IPS DF 19.7 (cell line): Measurements from ENCODE around the gene IKZF3.
"Not testable (repeated sequence)": the region's sequence is repeated elsewhere in the genome, so short reads cannot be mapped to it uniquely, and the experiment has no call there.

Experiments
- DNase-seq: peaks from one replicate; pipeline ENCODE4 v3.0.0-alpha.2; 2013; ENCODE audit warnings: low read depth, low spot score

The IKZF3 gene

GRCh38 chr17:39781031-39781860, 82.9 kb downstream of the IKZF3 start:
- DNase-seq, result no peak

GRCh38 chr17:39777534-39778365, 86.4 kb downstream of the IKZF3 start:
- DNase-seq, result no peak

- no peak for DNase-seq
Measured at GRCh38 chr17:39776252-39776651, 87.9 kb downstream of the IKZF3 start.

GRCh38 chr17:39775031-39775430, 89.1 kb downstream of the IKZF3 start:
- no peak for DNase-seq

GRCh38 chr17:39774047-39774446, 90.1 kb downstream of the IKZF3 start:
- DNase-seq, result no peak

- no peak for DNase-seq
Measured at GRCh38 chr17:39772987-39773934, 90.9 kb downstream of the IKZF3 start.

- no peak for DNase-seq
Measured at GRCh38 chr17:39772415-39772814, 91.7 kb downstream of the IKZF3 start.

- no peak for DNase-seq
Measured at GRCh38 chr17:39769974-39770587, 94.0 kb downstream of the IKZF3 start.

GRCh38 chr17:39767147-39767546, 97.0 kb downstream of the IKZF3 start:
- DNase-seq, result no peak

GRCh38 chr17:39765766-39766165, 98.3 kb downstream of the IKZF3 start:
- no peak for DNase-seq

- no peak for DNase-seq
Measured at GRCh38 chr17:39765175-39765574, 98.9 kb downstream of the IKZF3 start.

- DNase-seq, result not testable (repeated sequence)
Measured at GRCh38 chr17:39764171-39764570, 99.9 kb downstream of the IKZF3 start.

- DNase-seq, result no peak
Measured at GRCh38 chr17:39763051-39763820, 100.9 kb downstream of the IKZF3 start.

GRCh38 chr17:39761861-39762496, 102.1 kb downstream of the IKZF3 start:
- no peak for DNase-seq

GRCh38 chr17:39759204-39759603, 104.9 kb downstream of the IKZF3 start:
- no peak for DNase-seq

GRCh38 chr17:39757931-39758873, 105.9 kb downstream of the IKZF3 start:
- DNase-seq, result no peak

GRCh38 chr17:39757176-39757662, 106.9 kb downstream of the IKZF3 start:
- DNase-seq, result no peak

- no peak for DNase-seq
Measured at GRCh38 chr17:39756380-39757079, 107.6 kb downstream of the IKZF3 start.
